GM12878 (cell line): ENCODE measurements around the gene HMGN1. TPM values are rescaled to one million over a fixed set of nuclear protein-coding genes. Genes with fewer than 3 reads are reported as not detected.

Experiments
- ATAC-seq: fragments of 200-7000 bp; cut with Tn5 transposase; 3 replicates; pipeline ENCODE4 v1.9.1; 2020; ENCODE audit warnings: mild to moderate bottlenecking, moderate library complexity
- BruUV-seq: library from RNA; stranded (reverse); fragments of 400-500 nt; replicated peaks from 2 replicates; lab custom pipeline; 2021; lab: Mats Ljungman, UMichigan
- CTCF ChIA-PET: fragments of 300-600 bp; sonication (Branson Sonifier 250); formaldehyde crosslinking; extraction: SDS; loops from one replicate; lab custom pipeline; 2021; ENCODE audit warnings: inconsistent platforms; lab: Yijun Ruan, JAX
- POLR2A ChIA-PET: fragments of 350-600 bp; formaldehyde crosslinking; extraction: SDS; loops from one replicate; lab custom pipeline; 2021; ENCODE audit warnings: inconsistent platforms; lab: Charles Lee
- RAD21 ChIA-PET: fragments of 300-600 bp; sonication (Branson Sonifier 250); formaldehyde crosslinking; loops from one replicate; lab custom pipeline; 2023; ENCODE audit warnings: antibody characterized with exemption; ENCODE audit not compliant: unreplicated experiment; lab: Charles Lee
- SMC1A ChIA-PET: fragments of 300-600 bp; sonication (Branson Sonifier 250); formaldehyde crosslinking; loops from one replicate; lab custom pipeline; 2023; ENCODE audit not compliant: unreplicated experiment, uncharacterized antibody; lab: Charles Lee
- DNase-seq: peaks from one replicate; pipeline ENCODE4 v3.0.0-alpha.2; 2011; ENCODE audit warnings: low read depth, low spot score
- FAIRE-seq: peaks from 3 replicates; lab custom pipeline; 2011; peaks lifted over from hg19 to GRCh38; lab: Jason Lieb, UNC
- H2AFZ ChIP-seq: 2 replicates; pipeline ENCODE4 v1.6.0; 2011; ENCODE audit warnings: low read depth, low read length, control low read depth; ENCODE audit not compliant: control insufficient read depth
- H3K27ac ChIP-seq: 2 replicates; pipeline ENCODE4 v1.5.1; 2011; ENCODE audit warnings: control low read depth; ENCODE audit not compliant: control insufficient read depth, insufficient read depth
- H3K27me3 ChIP-seq, 2 experiments: replicated peaks in 1 of 2; 2 replicates each; pipeline versions ENCODE4 v1.6.0 to v1.6.1; 2011; ENCODE audit warnings: low read length in 1 of 2; ENCODE audit not compliant: control insufficient read depth in 2 of 2, insufficient read depth in 2 of 2
- H3K36me3 ChIP-seq, 2 experiments: 2 replicates each; pipeline ENCODE4 v1.5.1; 2011; ENCODE audit warnings: low read length in 1 of 2; ENCODE audit not compliant: control insufficient read depth in 2 of 2, insufficient read depth in 2 of 2
- H3K4me1 ChIP-seq: 2 replicates; pipeline ENCODE4 v1.6.1; 2011; ENCODE audit warnings: mild to moderate bottlenecking, low read length, moderate library complexity, mixed read lengths; ENCODE audit not compliant: control insufficient read depth, insufficient read depth
- H3K4me2 ChIP-seq: 2 replicates; pipeline ENCODE4 v1.6.0; 2011; ENCODE audit warnings: control low read depth; ENCODE audit not compliant: control insufficient read depth, insufficient read depth
- H3K4me3 ChIP-seq: fragments of 200-600 bp; sonication (generic); 2 replicates; pipeline ENCODE4 v1.5.1; 2016
- H3K79me2 ChIP-seq: 2 replicates; pipeline ENCODE4 v1.6.0; 2011; ENCODE audit warnings: low read length; ENCODE audit not compliant: control insufficient read depth, insufficient read depth
- H3K9ac ChIP-seq: 2 replicates; pipeline ENCODE4 v1.8.0; 2011; ENCODE audit warnings: low read length, control low read depth, mixed read lengths; ENCODE audit not compliant: control insufficient read depth, insufficient read depth
- H3K9me3 ChIP-seq: replicated peaks from 3 replicates; pipeline ENCODE4 v1.5.1; 2011; ENCODE audit warnings: mild to moderate bottlenecking, low read length; ENCODE audit not compliant: control insufficient read depth, insufficient read depth
- H4K20me1 ChIP-seq: 2 replicates; pipeline ENCODE4 v1.6.0; 2011; ENCODE audit not compliant: control insufficient read depth, insufficient read depth
- ASH2L ChIP-seq: fragments of 300-600, 200-600 bp; sonication (generic); IDR thresholded peaks from 2 replicates; pipeline ENCODE4 v1.6.1; 2017; ENCODE audit warnings: low read depth, mild to moderate bottlenecking, borderline replicate concordance
- BRCA1 ChIP-seq: IDR thresholded peaks from 2 replicates; pipeline ENCODE4 v1.6.1; 2011; ENCODE audit warnings: low read depth, low read length, improper control_type of control experiment
- CHD2 ChIP-seq: IDR thresholded peaks from 2 replicates; pipeline ENCODE4 v1.6.1; 2011; ENCODE audit warnings: low read depth, low read length, improper control_type of control experiment, borderline replicate concordance
- CREB1 ChIP-seq: IDR thresholded peaks from 2 replicates; pipeline ENCODE4 v1.6.1; 2012; ENCODE audit warnings: low read depth, mild to moderate bottlenecking, inconsistent platforms
- ELK1 ChIP-seq: IDR thresholded peaks from 2 replicates; pipeline ENCODE4 v1.6.1; 2012; ENCODE audit warnings: low read depth, low read length, improper control_type of control experiment
- IKZF2 ChIP-seq, 2 experiments: fragments of 450-650 bp; IDR thresholded peaks; 2 replicates each; pipeline ENCODE4 v1.6.1; 2017; ENCODE audit warnings: mild to moderate bottlenecking in 2 of 2, moderate library complexity in 2 of 2
- MTA3 ChIP-seq: IDR thresholded peaks from 2 replicates; pipeline ENCODE4 v1.6.1; 2012; ENCODE audit warnings: low read length, inconsistent platforms, borderline replicate concordance
- MYB ChIP-seq: fragments of 150-350 bp; IDR thresholded peaks from 2 replicates; pipeline ENCODE4 v1.6.1; 2014; ENCODE audit warnings: mild to moderate bottlenecking, low read depth, low read length, borderline replicate concordance
- NR2C1 ChIP-seq: fragments of 450-650 bp; IDR thresholded peaks from 2 replicates; pipeline ENCODE4 v1.6.1; 2017; ENCODE audit warnings: antibody characterized with exemption, mild to moderate bottlenecking, moderate library complexity
- SMC3 ChIP-seq: IDR thresholded peaks from 2 replicates; pipeline ENCODE4 v1.6.1; 2011; ENCODE audit warnings: low read length, improper control_type of control experiment, borderline replicate concordance
- SREBF2 ChIP-seq: IDR thresholded peaks from 2 replicates; pipeline ENCODE4 v1.6.1; 2012; ENCODE audit warnings: mild to moderate bottlenecking, low read length
- ZNF274 ChIP-seq: IDR thresholded peaks from one replicate; pipeline ENCODE4 v1.8.0; 2011; ENCODE audit not compliant: insufficient read length, insufficient read depth
- WGBS: methylation state at CpG from one replicate; pipeline ENCODE4 v1.1.6; 2016; ENCODE audit warnings: low lambda C conversion rate; ENCODE audit not compliant: insufficient replicate concordance, insufficient coverage; ENCODE audit errors: missing lambda C conversion rate; 5-methylcytosine and 5-hydroxymethylcytosine counted together
- in situ Hi-C: fragments of 300-500 bp; cut with MboI; formaldehyde crosslinking; loops from 9 replicates; pipeline ENCODE4 v1.14.3; 2018; ENCODE audit warnings: mixed read lengths
- intact Hi-C: fragments of 100-400 bp; cut with micrococcal nuclease; formaldehyde crosslinking; loops from one replicate; pipeline ENCODE4 v1.14.2; 2022; ENCODE audit not compliant: unreplicated experiment
- polyA plus RNA-seq, 11 experiments: library from polyadenylated mRNA; depleted of rRNA in 4 of 11; unstranded in 6 of 11; stranded (reverse) in 5 of 11; fragments of >200 nt; fragmentation: Nextera tagmentation in 4 of 11; fragmentation: Illumina TruSeq in 1 of 11; extraction: Ambion mirVana in 4 of 11; extraction: Trizol in 1 of 11; gene quantifications; 1 replicate in 1 of 11; 2 replicates in 10 of 11; pipeline versions ENCODE4 v1.2.1 to v1.2.3, GENCODE V29; 2011 to 2016; ENCODE audit warnings: inconsistent platforms in 2 of 11, missing spikeins in 2 of 11, low read depth in 1 of 11
- total RNA-seq, 4 experiments: library from RNA; depleted of rRNA in 3 of 4; stranded (reverse); fragments of >200 nt in 3 of 4; fragmentation: Illumina TruSeq in 1 of 4; extraction: Trizol in 1 of 4; gene quantifications; 2 replicates each; pipeline versions ENCODE4 v1.2.1 to v1.2.3, GENCODE V29; 2013 to 2021
- TF ChIP-seq, protein P1 (sequence below): fragments of 450-650 bp; IDR thresholded peaks from 2 replicates; pipeline ENCODE4 v1.6.1; 2017; ENCODE audit warnings: mild to moderate bottlenecking, low read depth, inconsistent platforms; ENCODE audit not compliant: poor library complexity, severe bottlenecking
- TF ChIP-seq, protein P2 (sequence below): fragments of 450-650 bp; IDR thresholded peaks from 2 replicates; pipeline ENCODE4 v1.6.1; 2016; ENCODE audit warnings: mild to moderate bottlenecking

HMGN1 gene
- total and polyA plus RNA-seq, 10 of the 15 experiments (the other 5 are each of a cell fraction or from before 2014, with no cell fraction given), result 120 to 798 (median 396) TPM

DNA sequence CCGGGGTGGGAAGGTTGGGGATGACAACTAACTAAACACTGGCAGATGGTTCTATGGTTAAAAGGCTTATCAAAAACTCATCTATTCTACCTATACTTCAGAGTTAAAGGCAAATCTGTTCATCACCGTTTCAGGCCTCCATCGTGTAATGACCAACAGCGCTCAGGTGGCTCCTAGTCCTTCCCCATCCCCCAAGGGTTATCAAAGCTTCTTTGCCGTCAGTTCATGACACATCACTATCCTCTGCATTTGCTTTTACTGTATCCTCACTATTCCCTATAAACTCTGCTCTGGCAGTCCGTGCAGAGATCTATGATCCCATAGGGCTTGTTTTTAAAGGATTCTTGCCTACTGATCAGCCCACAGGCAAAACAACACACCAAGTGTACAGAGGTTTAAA, 8.2 kb downstream of the HMGN1 start:
- no peaks in the 10 kb centered on the region for H3K9me3 ChIP-seq
- no peak for DNase-seq
- TF ChIP-seq CHD2, result no peak
- TF ChIP-seq, all 136 proteins: peak for 0
- ChIA-PET POLR2A (no interaction called here), SMC1A (interaction anchor here (0.7 kb wide), 1 partner anchor 47 kb away, joined by 3 read pairs; no protein-coding TSS in a partner anchor), CTCF (no interaction called here), RAD21 (no interaction called here)
- Histone ChIP-seq H2AFZ (no peak overlapping the region), H3K9ac (no peak overlapping the region), H3K36me3 (peaks cover 0 to 31% of the 10 kb centered on the region in 2 experiments; a peak in 3 of 4 replicates), H3K4me3 (no peak overlapping the region), H4K20me1 (no peaks in the 10 kb centered on the region), H3K4me1 (no peaks in the 10 kb centered on the region), H3K27me3 (no peaks in the 10 kb centered on the region), H3K79me2 (peaks cover 8% of the 10 kb centered on the region), H3K27ac (no peak overlapping the region), H3K4me2 (no peak overlapping the region)
- in situ Hi-C loops, result no loop called here
- ATAC-seq (no peak), FAIRE-seq (no peak)
- intact Hi-C loops, result no loop called here
- no TSS peak for BruUV-seq
- WGBS, result over 99% methylated on average over 6 of the region's 6 CpGs

DNA sequence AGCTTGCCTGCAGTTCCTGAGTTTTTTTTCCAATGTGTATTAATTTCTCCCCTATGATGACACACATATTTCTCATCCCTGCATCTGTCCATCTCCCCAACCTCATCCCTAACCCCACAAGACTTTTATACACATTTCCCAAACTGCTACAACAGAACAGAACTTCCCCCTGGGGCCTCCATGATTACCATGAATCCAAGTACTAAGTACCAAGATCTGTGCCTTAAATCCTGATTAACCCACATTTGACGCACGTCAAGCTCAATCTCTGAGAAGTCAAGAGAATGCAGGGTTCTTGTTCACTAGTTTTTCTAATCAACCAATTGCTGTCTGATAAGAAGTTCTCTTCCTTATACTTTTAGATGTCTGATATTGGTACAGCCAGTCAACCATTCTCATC, 9.7 kb downstream of the HMGN1 start:
- Histone ChIP-seq H3K4me2 (no peak overlapping the region), H4K20me1 (no peaks in the 10 kb centered on the region), H3K9ac (no peak overlapping the region), H2AFZ (no peak overlapping the region), H3K36me3 (peaks cover 0 to 18% of the 10 kb centered on the region in 2 experiments; a peak in 3 of 4 replicates), H3K27ac (no peak overlapping the region), H3K27me3 (no peaks in the 10 kb centered on the region), H3K79me2 (no peaks in the 10 kb centered on the region), H3K4me3 (no peak overlapping the region), H3K4me1 (no peaks in the 10 kb centered on the region), H3K9me3 (no peaks in the 10 kb centered on the region)
- intact Hi-C loops, result no loop called here
- ATAC-seq (no peak), DNase-seq (no peak), FAIRE-seq (no peak)
- SMC1A ChIA-PET, result interaction anchor here (1.0 to 1.7 kb wide), 4 partner anchors 8 to 84 kb away, joined by 3 to 4 read pairs (median 3); no protein-coding TSS in a partner anchor
- no TSS peak for BruUV-seq
- in situ Hi-C loops, result no loop called here
- CTCF ChIA-PET, result no interaction called here
- WGBS, result 98% methylated on average over 2 of the region's 2 CpGs
- RAD21 ChIA-PET, result no interaction called here
- POLR2A ChIA-PET, result no interaction called here
- no peak for TF ChIP-seq MTA3
- no peak for TF ChIP-seq ELK1
- TF ChIP-seq NR2C1, result no peak
- TF ChIP-seq SREBF2, result no peak
- TF ChIP-seq, protein P1, sequence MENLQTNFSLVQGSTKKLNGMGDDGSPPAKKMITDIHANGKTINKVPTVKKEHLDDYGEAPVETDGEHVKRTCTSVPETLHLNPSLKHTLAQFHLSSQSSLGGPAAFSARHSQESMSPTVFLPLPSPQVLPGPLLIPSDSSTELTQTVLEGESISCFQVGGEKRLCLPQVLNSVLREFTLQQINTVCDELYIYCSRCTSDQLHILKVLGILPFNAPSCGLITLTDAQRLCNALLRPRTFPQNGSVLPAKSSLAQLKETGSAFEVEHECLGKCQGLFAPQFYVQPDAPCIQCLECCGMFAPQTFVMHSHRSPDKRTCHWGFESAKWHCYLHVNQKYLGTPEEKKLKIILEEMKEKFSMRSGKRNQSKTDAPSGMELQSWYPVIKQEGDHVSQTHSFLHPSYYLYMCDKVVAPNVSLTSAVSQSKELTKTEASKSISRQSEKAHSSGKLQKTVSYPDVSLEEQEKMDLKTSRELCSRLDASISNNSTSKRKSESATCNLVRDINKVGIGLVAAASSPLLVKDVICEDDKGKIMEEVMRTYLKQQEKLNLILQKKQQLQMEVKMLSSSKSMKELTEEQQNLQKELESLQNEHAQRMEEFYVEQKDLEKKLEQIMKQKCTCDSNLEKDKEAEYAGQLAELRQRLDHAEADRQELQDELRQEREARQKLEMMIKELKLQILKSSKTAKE, result no peak
- no peak for TF ChIP-seq CREB1
- TF ChIP-seq ZNF274, result no peak
- TF ChIP-seq, protein P2, sequence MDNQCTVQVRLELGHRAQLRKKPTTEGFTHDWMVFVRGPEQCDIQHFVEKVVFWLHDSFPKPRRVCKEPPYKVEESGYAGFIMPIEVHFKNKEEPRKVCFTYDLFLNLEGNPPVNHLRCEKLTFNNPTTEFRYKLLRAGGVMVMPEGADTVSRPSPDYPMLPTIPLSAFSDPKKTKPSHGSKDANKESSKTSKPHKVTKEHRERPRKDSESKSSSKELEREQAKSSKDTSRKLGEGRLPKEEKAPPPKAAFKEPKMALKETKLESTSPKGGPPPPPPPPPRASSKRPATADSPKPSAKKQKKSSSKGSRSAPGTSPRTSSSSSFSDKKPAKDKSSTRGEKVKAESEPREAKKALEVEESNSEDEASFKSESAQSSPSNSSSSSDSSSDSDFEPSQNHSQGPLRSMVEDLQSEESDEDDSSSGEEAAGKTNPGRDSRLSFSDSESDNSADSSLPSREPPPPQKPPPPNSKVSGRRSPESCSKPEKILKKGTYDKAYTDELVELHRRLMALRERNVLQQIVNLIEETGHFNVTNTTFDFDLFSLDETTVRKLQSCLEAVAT, result no peak
- no peak for TF ChIP-seq ASH2L
- no peak for TF ChIP-seq BRCA1
- no peak for TF ChIP-seq MYB
- TF ChIP-seq IKZF2 (IDR thresholded peaks at IDR 0.05), result no peak
- no peak for TF ChIP-seq SMC3
